WTC11 (cell line): ENCODE data around the gene CEP152. TPM values are rescaled to one million over a fixed set of nuclear protein-coding genes. Genes with fewer than 3 reads are reported as not detected.

Experiments
- ATAC-seq: fragments of 200-7000 bp; cut with Tn5 transposase; 2 replicates; pipeline ENCODE4 v1.10.0; 2021; ENCODE audit warnings: mild to moderate bottlenecking, moderate library complexity
- CTCF ChIA-PET: fragments of 300-600 bp; sonication (Branson Sonifier 250); formaldehyde crosslinking; loops from one replicate; lab custom pipeline; 2021; ENCODE audit warnings: antibody characterized with exemption; lab: Charles Lee
- POLR2A ChIA-PET: fragments of 350-600 bp; sonication (Branson Sonifier 250); formaldehyde crosslinking; loops from one replicate; lab custom pipeline; 2021; ENCODE audit warnings: antibody characterized with exemption; lab: Charles Lee
- DNase-seq: peaks from one replicate; pipeline ENCODE4 v3.0.0; 2021; ENCODE audit warnings: low spot score
- H3K27ac Mint-ChIP-seq: 2 replicates; pipeline ENCODE4 v1.8.0; 2021; ENCODE audit warnings: mixed read lengths
- H3K27me3 Mint-ChIP-seq: 2 replicates; pipeline ENCODE4 v1.8.0; 2021; ENCODE audit warnings: low read depth, mild to moderate bottlenecking, moderate library complexity, mixed read lengths
- H3K36me3 Mint-ChIP-seq: 2 replicates; pipeline ENCODE4 v1.8.0; 2021; ENCODE audit warnings: mixed read lengths
- H3K4me1 Mint-ChIP-seq: 2 replicates; pipeline ENCODE4 v1.8.0; 2022; ENCODE audit warnings: mixed read lengths
- H3K4me3 Mint-ChIP-seq: 2 replicates; pipeline ENCODE4 v1.8.0; 2021; ENCODE audit warnings: mild to moderate bottlenecking, moderate library complexity, mixed read lengths
- H3K9me3 Mint-ChIP-seq: 2 replicates; pipeline ENCODE4 v1.8.0; 2021; ENCODE audit warnings: mixed read lengths
- ATF1 ChIP-seq: sonication (generic); formaldehyde crosslinking; IDR thresholded peaks from 2 replicates; pipeline ENCODE4 v1.8.1; 2023; ENCODE audit warnings: mild to moderate bottlenecking, moderate library complexity, missing genetic modification reagents
- EMX1 ChIP-seq: fragments of 250-450 bp; sonication (Bioruptor Pico); IDR thresholded peaks from 2 replicates; pipeline ENCODE4 v1.8.0; 2021; ENCODE audit warnings: mild to moderate bottlenecking
- ETV6 ChIP-seq: sonication (generic); formaldehyde crosslinking; IDR thresholded peaks from 2 replicates; pipeline ENCODE4 v1.8.1; 2022; ENCODE audit warnings: mild to moderate bottlenecking, missing genetic modification reagents
- FOXP4 ChIP-seq: sonication (generic); formaldehyde crosslinking; IDR thresholded peaks from 2 replicates; pipeline ENCODE4 v1.8.0; 2022; ENCODE audit warnings: mild to moderate bottlenecking, missing genetic modification reagents
- HMGXB4 ChIP-seq: sonication (generic); formaldehyde crosslinking; IDR thresholded peaks from 2 replicates; pipeline ENCODE4 v1.8.1; 2023; ENCODE audit warnings: mild to moderate bottlenecking, moderate library complexity, missing genetic modification reagents
- KAT7 ChIP-seq: sonication (generic); formaldehyde crosslinking; IDR thresholded peaks from 2 replicates; pipeline ENCODE4 v1.8.1; 2023; ENCODE audit warnings: missing genetic modification reagents, mild to moderate bottlenecking, borderline replicate concordance
- MXD4 ChIP-seq: fragments of 250-450 bp; sonication (Bioruptor Pico); IDR thresholded peaks from 2 replicates; pipeline ENCODE4 v1.8.0; 2021; ENCODE audit warnings: mild to moderate bottlenecking, moderate library complexity, borderline replicate concordance
- PRDM15 ChIP-seq: sonication (generic); formaldehyde crosslinking; IDR thresholded peaks from 2 replicates; pipeline ENCODE4 v1.8.0; 2022; ENCODE audit warnings: missing genetic modification reagents
- RELA ChIP-seq: sonication (generic); formaldehyde crosslinking; IDR thresholded peaks from 2 replicates; pipeline ENCODE4 v1.8.1; 2022; ENCODE audit warnings: missing genetic modification reagents, mild to moderate bottlenecking, borderline replicate concordance
- TEAD4 ChIP-seq: sonication (generic); formaldehyde crosslinking; IDR thresholded peaks from 2 replicates; pipeline ENCODE4 v1.8.0; 2022; ENCODE audit warnings: mild to moderate bottlenecking, missing genetic modification reagents
- ZMAT4 ChIP-seq: fragments of 250-450 bp; sonication (Bioruptor Pico); IDR thresholded peaks from 2 replicates; pipeline ENCODE4 v1.9.0; 2021; ENCODE audit warnings: mild to moderate bottlenecking
- ZNF425 ChIP-seq: fragments of 250-450 bp; sonication (Bioruptor Pico); conservative IDR thresholded peaks from 2 replicates; pipeline ENCODE4 v1.9.0; 2021; ENCODE audit warnings: mild to moderate bottlenecking
- total RNA-seq: library from RNA; stranded (reverse); gene quantifications from 3 replicates; pipeline ENCODE4 v1.2.3, GENCODE V29; 2021
- TF ChIP-seq, protein P1 (sequence below): sonication (generic); formaldehyde crosslinking; IDR thresholded peaks from 2 replicates; pipeline ENCODE4 v1.8.1; 2022; ENCODE audit warnings: mild to moderate bottlenecking, missing genetic modification reagents, moderate library complexity, borderline replicate concordance
- TF ChIP-seq, protein P2 (sequence below): sonication (generic); formaldehyde crosslinking; IDR thresholded peaks from 2 replicates; pipeline ENCODE4 v1.8.0; 2023; ENCODE audit warnings: missing genetic modification reagents
- TF ChIP-seq, protein P3 (sequence below): fragments of 250-450 bp; sonication (Bioruptor Pico); IDR thresholded peaks from 2 replicates; pipeline ENCODE4 v2.1.2; 2022; ENCODE audit warnings: mild to moderate bottlenecking, moderate library complexity
- TF ChIP-seq, protein P4 (sequence below): sonication (generic); formaldehyde crosslinking; conservative IDR thresholded peaks from 2 replicates; pipeline ENCODE4 v1.8.1; 2023; ENCODE audit warnings: mild to moderate bottlenecking, low read depth, missing genetic modification reagents, moderate library complexity

The CEP152 gene
- total RNA-seq, 1 experiment from 2014 or later: 16.7 TPM

GRCh38 chr15:48795901-48796300, 15.0 kb downstream of the CEP152 start (continued):
- TF ChIP-seq ZNF425 (CRISPR knock-in tag) (no peak), HMGXB4 (CRISPR knock-in tag) (no peak), MXD4 (no peak)

DNA sequence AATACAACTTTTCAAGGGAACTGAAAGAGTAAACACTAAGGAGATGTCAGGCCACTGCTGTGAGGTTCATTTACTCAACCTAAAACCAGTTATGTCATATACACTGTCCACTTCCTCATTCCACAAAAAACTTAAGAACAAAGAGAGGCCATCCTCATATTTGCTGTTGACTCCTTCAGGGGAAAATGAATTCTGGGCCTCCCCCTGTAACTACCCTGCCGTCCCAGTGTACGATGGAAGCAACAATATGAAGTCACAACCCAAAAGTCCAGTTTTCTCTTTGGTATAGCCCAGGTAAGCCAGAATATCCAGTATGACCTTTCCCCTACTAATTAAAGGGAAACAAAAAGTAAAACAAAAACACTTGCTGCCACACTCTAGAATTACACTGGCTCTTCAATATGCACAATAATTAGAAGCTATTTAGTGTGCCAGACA, 16.2 kb downstream of the CEP152 start:
- DNase-seq: no peak
- H3K27ac Mint-ChIP-seq: no peak overlapping the region
- CTCF ChIA-PET: no interaction called here
- no peak for ATAC-seq
- POLR2A ChIA-PET: no interaction called here
- H3K27me3 Mint-ChIP-seq: no peaks in the 10 kb centered on the region
- TF ChIP-seq, protein P1, sequence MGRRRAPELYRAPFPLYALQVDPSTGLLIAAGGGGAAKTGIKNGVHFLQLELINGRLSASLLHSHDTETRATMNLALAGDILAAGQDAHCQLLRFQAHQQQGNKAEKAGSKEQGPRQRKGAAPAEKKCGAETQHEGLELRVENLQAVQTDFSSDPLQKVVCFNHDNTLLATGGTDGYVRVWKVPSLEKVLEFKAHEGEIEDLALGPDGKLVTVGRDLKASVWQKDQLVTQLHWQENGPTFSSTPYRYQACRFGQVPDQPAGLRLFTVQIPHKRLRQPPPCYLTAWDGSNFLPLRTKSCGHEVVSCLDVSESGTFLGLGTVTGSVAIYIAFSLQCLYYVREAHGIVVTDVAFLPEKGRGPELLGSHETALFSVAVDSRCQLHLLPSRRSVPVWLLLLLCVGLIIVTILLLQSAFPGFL: no peak
- no peak for TF ChIP-seq KAT7 (CRISPR knock-in tag)
- no peak for TF ChIP-seq PRDM15
- TF ChIP-seq ATF1 (CRISPR knock-in tag): no peak
- no peak for TF ChIP-seq ETV6
- TF ChIP-seq, protein P2, sequence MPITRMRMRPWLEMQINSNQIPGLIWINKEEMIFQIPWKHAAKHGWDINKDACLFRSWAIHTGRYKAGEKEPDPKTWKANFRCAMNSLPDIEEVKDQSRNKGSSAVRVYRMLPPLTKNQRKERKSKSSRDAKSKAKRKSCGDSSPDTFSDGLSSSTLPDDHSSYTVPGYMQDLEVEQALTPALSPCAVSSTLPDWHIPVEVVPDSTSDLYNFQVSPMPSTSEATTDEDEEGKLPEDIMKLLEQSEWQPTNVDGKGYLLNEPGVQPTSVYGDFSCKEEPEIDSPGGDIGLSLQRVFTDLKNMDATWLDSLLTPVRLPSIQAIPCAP (CRISPR knock-in tag): no peak
- TF ChIP-seq ZMAT4 (CRISPR knock-in tag): no peak
- TF ChIP-seq, protein P3, sequence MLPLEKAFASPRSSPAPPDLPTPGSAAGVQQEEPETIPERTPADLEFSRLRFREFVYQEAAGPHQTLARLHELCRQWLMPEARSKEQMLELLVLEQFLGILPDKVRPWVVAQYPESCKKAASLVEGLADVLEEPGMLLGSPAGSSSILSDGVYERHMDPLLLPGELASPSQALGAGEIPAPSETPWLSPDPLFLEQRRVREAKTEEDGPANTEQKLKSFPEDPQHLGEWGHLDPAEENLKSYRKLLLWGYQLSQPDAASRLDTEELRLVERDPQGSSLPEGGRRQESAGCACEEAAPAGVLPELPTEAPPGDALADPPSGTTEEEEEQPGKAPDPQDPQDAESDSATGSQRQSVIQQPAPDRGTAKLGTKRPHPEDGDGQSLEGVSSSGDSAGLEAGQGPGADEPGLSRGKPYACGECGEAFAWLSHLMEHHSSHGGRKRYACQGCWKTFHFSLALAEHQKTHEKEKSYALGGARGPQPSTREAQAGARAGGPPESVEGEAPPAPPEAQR: no peak
- TF ChIP-seq EMX1 (CRISPR knock-in tag): no peak
- TF ChIP-seq RELA: no peak
- TF ChIP-seq FOXP4 (CRISPR knock-in tag): no peak
- TF ChIP-seq, protein P4, sequence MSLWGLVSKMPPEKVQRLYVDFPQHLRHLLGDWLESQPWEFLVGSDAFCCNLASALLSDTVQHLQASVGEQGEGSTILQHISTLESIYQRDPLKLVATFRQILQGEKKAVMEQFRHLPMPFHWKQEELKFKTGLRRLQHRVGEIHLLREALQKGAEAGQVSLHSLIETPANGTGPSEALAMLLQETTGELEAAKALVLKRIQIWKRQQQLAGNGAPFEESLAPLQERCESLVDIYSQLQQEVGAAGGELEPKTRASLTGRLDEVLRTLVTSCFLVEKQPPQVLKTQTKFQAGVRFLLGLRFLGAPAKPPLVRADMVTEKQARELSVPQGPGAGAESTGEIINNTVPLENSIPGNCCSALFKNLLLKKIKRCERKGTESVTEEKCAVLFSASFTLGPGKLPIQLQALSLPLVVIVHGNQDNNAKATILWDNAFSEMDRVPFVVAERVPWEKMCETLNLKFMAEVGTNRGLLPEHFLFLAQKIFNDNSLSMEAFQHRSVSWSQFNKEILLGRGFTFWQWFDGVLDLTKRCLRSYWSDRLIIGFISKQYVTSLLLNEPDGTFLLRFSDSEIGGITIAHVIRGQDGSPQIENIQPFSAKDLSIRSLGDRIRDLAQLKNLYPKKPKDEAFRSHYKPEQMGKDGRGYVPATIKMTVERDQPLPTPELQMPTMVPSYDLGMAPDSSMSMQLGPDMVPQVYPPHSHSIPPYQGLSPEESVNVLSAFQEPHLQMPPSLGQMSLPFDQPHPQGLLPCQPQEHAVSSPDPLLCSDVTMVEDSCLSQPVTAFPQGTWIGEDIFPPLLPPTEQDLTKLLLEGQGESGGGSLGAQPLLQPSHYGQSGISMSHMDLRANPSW (CRISPR knock-in tag): no peak
- no peak for TF ChIP-seq TEAD4 (CRISPR knock-in tag)
- no peaks in the 10 kb centered on the region for H3K9me3 Mint-ChIP-seq
- H3K4me3 Mint-ChIP-seq: no peak overlapping the region
- peaks cover 33% of the 10 kb centered on the region for H3K36me3 Mint-ChIP-seq
- peaks cover 18% of the 10 kb centered on the region for H3K4me1 Mint-ChIP-seq
